Effector CD8-positive, alpha-beta T cell (primary cell): ENCODE results near the gene DENND10.
"Not testable (repeated sequence)": the region's sequence is repeated elsewhere in the genome, so short reads cannot be mapped to it uniquely, and the experiment has no call there.

Experiments
- DNase-seq: peaks from one replicate; lab custom pipeline; 2025; lab: John Stamatoyannopoulos, UW

The DENND10 gene

DNA sequence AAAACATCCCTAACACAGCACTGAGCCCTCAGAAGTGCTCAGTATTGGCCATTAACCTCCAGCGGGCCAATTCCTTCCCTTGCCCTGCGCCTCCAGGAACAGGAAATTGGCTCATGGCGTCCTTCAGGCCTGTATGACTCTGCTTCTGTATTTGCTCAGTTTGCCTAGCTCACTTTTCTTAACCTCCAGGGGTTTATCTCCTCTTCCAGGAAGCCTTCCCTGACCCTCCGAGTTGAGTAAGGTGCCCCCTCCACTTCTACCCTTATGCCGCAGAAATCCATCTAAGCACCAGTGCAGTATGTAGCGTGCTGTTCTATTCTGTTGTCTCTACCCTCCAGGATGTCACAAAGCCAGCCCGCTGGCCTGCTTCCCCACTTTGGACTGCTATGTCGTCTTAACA is 62.7 kb downstream of the DENND10 start:
- no peak for DNase-seq

DNA sequence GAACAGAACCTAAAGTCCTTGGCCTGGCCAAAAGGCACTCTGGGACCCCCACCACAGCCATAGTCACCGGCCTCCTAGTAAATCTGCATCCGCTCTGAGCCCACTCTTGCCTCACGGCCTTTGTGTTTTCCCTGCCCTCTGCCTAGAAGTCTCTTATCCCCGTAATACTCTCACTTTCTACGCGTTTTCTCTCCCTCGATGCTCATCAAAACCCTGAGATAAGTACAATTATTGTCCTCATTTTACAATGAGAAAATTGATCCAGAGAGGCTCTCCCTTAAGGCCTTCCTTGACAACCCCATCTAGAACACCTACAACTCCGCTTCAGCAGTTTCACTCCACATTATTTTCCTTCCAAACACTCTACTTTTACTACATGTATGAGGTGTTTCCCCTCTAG is 63.1 kb downstream of the DENND10 start:
- DNase-seq, result no peak

DNA sequence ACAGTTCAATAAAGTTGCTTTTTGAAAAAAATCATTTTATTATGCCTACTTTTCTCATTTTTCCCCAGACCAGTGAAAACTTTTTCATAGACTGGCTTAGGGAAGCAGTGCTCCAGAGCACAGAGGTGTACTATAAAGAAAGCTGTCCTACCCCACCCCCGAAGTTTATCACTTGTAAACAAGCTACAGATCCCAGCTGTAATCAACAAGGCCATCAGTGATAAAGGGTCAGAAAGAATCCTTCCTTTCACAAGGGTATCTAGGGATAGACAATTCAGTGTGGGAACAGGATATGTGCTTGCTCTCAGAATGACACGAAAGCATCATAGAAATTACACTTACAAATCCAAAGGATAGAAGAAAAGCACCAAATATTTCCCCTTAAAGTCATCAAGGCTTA is 70.2 kb downstream of the DENND10 start:
- no peak for DNase-seq

DNA sequence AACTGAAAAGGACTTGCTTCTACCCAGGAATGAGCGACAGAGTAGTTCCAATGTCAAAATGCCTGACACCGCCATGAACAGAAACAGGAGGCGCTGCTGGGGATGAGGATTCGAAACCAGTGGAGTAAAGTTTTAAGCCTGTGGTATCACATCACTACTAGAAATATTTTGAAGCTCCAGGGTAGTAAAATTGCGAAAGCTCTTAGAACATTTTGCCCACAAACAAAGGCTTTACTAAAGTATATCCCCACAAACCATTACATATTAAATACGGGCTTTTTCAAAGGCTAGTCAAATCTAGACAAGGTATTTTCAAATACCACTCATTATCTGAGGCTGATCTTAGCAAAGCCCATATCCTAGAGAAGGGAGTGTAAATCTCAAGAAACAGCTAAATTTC is 72.3 kb downstream of the DENND10 start:
- DNase-seq, result no peak

DNA sequence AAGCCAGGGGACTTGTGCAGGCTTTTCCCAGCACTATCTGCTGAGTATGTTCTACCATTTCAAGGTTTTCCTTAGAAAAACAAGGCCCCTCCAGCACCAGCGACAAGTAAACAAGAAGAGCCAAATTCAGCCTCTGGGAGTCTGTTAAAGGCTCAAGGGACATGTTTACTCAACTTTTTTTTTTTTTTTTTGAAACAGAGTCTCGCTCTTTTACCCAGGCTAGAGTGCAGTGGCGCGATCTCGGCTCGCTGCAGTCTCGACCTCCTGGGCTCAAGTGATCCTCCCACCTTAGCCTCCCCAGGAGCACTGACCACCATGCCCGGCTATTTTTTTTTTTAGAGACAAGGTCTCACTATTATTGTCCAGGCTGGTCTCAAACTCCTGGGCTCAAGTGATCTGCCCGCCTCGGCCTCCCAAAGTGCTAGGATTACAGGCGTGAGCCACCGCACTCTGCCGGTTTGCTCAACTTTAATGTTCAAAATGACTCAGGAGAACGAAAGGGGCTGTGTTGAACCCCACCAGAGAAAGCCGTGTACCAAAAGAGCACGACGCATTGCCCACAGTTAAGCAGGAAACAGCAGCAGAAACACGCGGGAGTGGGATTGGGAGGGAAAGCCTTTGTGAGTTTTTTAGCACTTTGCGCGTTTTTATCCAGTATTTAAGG is 73.9 kb downstream of the DENND10 start:
- no peak for DNase-seq

DNA sequence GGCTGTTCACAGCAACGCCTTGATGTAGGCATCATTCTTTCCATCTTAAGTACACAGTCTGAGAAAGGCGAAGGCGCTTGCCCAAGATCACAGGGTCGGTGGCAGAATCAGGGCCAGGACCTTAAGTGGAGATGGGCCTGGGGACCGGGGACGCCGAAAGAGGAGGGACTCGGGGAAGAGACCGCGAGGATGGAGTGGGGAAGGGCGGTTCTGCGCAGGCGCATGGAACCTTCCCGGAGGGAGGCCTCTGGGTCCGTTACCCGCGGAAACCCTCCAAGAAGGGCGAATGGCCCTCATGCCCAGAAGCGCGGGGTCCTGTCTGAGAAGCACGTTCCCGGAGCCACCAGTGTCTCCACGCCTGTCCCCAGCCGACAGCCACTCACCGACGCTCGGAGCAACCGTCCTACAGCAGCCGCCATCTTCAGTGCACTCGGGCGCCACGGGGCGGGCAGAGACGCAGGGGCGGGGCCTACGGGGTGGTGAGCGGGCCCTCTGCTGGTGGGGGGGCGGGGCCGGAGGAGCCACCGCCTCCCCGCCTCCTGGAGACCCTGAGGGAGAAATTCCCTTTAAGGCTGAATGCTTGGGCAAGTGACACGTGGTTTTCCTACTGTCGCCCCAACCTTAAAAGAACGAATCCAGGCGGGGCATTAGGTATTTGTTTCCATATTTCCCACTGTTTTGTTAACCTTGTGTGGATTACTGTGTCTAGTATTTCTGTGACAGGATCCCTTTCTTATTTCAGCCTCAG is 74.6 kb downstream of the DENND10 start, which contains the start of gene PRDX3:
PRDX3 (minus strand) TSS at position 441 of the 748 bp plus-strand sequence; CDS start at position 419, 22 bp downstream.
- peak; percentile 87 for DNase-seq

DNA sequence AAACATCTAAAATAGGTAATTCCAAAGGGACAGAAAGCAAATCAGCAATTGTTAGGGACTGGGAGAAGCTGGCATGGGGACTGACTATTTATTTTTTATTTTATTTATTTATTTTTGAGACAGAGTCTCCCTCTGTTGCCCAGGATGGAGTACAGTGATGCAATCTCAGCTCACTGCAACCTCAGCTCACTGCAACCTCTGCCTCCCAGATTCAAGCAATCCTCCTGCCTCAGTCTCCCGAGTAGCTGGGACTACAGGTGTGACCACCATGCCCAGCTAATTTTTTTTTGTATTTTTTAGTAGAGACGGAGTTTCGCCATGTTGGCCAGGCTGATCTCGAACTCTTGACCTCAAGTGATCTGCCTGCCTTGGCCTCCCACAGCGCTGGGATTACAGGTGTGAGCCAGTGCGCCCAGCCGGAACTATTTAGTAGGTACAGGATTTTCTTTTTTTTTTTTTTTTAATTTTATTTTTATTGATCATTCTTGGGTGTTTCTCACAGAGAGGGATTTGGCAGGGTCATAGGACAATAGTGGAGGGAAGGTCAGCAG is 77.0 kb downstream of the DENND10 start:
- DNase-seq, result not testable (repeated sequence)

DNA sequence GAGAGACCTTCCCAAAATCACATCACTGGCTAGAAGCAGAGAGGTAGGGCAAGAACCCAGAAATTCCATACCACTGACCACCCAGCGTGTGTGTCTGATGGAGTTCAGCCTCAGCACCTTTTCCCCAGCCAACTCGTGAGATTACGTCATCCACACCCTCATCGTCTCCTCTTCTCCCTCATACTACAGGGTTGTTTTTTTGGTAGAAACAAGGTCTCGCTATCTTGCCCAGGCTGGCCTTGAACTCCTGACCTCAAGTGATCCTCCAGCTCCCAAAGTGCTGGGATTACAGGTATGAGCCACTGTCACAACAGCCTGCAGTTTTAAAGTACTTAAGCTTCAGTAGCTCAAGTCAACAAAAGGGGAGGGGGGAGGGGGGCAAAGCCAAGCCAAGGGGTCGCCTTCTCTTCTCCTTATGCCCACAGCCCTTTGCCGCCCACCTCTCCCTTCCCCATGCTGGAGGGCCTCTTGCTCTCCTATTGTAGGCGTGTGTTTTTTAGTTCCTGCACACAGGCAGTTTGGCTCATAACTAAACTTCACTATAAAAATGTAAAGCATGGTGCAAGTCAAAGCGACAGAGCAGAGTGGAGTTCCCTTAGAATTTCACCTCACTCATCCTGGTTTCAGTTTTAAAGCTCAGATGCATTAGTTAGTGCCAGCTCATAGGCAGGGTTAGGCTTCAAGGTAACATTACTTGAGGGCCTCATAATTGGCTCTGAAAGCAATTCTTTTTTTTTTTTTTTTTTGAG is 79.9 kb downstream of the DENND10 start:
- DNase-seq, result no peak
